HEK293 (cell line): ENCODE measurements around the gene CYCS.

Experiments
- BCL11A ChIP-seq: fragments of 450-650 bp; formaldehyde crosslinking; IDR thresholded peaks from 2 replicates; pipeline ENCODE4 v1.5.1; 2016; ENCODE audit warnings: low read depth, missing biosample characterization, missing genetic modification characterization
- BCL11B ChIP-seq: fragments of 450-650 bp; formaldehyde crosslinking; IDR thresholded peaks from 2 replicates; pipeline ENCODE4 v1.5.1; 2016; ENCODE audit warnings: low read depth, missing biosample characterization, missing genetic modification characterization
- CTCF ChIP-seq: fragments of 450-650 bp; formaldehyde crosslinking; IDR thresholded peaks from 2 replicates; pipeline ENCODE4 v1.5.1; 2016; ENCODE audit warnings: missing biosample characterization, missing genetic modification characterization
- HOXD13 ChIP-seq: sonication (generic); formaldehyde crosslinking; IDR thresholded peaks from 2 replicates; pipeline ENCODE4 v1.8.0; 2022; ENCODE audit warnings: missing genetic modification reagents, borderline replicate concordance
- MYNN ChIP-seq: fragments of 450-650 bp; formaldehyde crosslinking; IDR thresholded peaks from 2 replicates; pipeline ENCODE4 v1.5.1; 2016; ENCODE audit warnings: missing biosample characterization, missing genetic modification characterization, borderline replicate concordance
- OVOL3 ChIP-seq: fragments of 450-650 bp; formaldehyde crosslinking; IDR thresholded peaks from 2 replicates; pipeline ENCODE4 v1.5.1; 2016; ENCODE audit warnings: missing biosample characterization, missing genetic modification characterization
- PBX3 ChIP-seq: sonication (generic); formaldehyde crosslinking; IDR thresholded peaks from 2 replicates; pipeline ENCODE4 v1.8.1; 2022; ENCODE audit warnings: mild to moderate bottlenecking, moderate library complexity, missing genetic modification reagents
- PRDM6 ChIP-seq: fragments of 450-650 bp; formaldehyde crosslinking; IDR thresholded peaks from 2 replicates; pipeline ENCODE4 v1.5.1; 2017; ENCODE audit warnings: missing biosample characterization, missing genetic modification characterization
- SETDB1 ChIP-seq: IDR thresholded peaks from one replicate; pipeline ENCODE4 v1.6.1; 2017; ENCODE audit warnings: mild to moderate bottlenecking, low read length, moderate library complexity, mixed read lengths; ENCODE audit not compliant: insufficient read length
- YY2 ChIP-seq: fragments of 450-650 bp; formaldehyde crosslinking; IDR thresholded peaks from 2 replicates; pipeline ENCODE4 v1.5.1; 2016; ENCODE audit warnings: missing biosample characterization, missing genetic modification characterization
- ZBTB10 ChIP-seq: fragments of 450-650 bp; formaldehyde crosslinking; IDR thresholded peaks from 2 replicates; pipeline ENCODE4 v1.5.1; 2016; ENCODE audit warnings: missing biosample characterization, missing genetic modification characterization
- ZBTB44 ChIP-seq: fragments of 450-650 bp; IDR thresholded peaks from 2 replicates; pipeline ENCODE4 v1.5.1; 2018; ENCODE audit warnings: missing biosample characterization, mild to moderate bottlenecking, missing genetic modification characterization
- ZFHX2 ChIP-seq: fragments of 450-650 bp; formaldehyde crosslinking; conservative IDR thresholded peaks from 2 replicates; pipeline ENCODE4 v1.5.1; 2016; ENCODE audit warnings: missing biosample characterization, missing genetic modification characterization
- ZFP3 ChIP-seq: fragments of 450-650 bp; formaldehyde crosslinking; IDR thresholded peaks from 2 replicates; pipeline ENCODE4 v1.5.1; 2016; ENCODE audit warnings: low read depth, missing biosample characterization, missing genetic modification characterization
- ZNF132 ChIP-seq: fragments of 450-650 bp; formaldehyde crosslinking; IDR thresholded peaks from 2 replicates; pipeline ENCODE4 v1.5.1; 2017; ENCODE audit warnings: missing biosample characterization, missing genetic modification characterization, borderline replicate concordance
- ZNF16 ChIP-seq: fragments of 450-650 bp; formaldehyde crosslinking; IDR thresholded peaks from 2 replicates; pipeline ENCODE4 v1.5.1; 2016; ENCODE audit warnings: low read depth, missing biosample characterization, missing genetic modification characterization
- ZNF202 ChIP-seq: fragments of 450-650 bp; formaldehyde crosslinking; IDR thresholded peaks from 2 replicates; pipeline ENCODE4 v1.5.1; 2016; ENCODE audit warnings: missing biosample characterization, missing genetic modification characterization, borderline replicate concordance
- ZNF221 ChIP-seq: fragments of 450-650 bp; formaldehyde crosslinking; IDR thresholded peaks from 2 replicates; pipeline ENCODE4 v1.5.1; 2017; ENCODE audit warnings: missing biosample characterization, missing genetic modification characterization, borderline replicate concordance
- ZNF24 ChIP-seq: fragments of 450-650 bp; formaldehyde crosslinking; IDR thresholded peaks from 2 replicates; pipeline ENCODE4 v1.5.1; 2016; ENCODE audit warnings: missing biosample characterization, missing genetic modification characterization
- ZNF248 ChIP-seq: fragments of 450-650 bp; formaldehyde crosslinking; IDR thresholded peaks from 2 replicates; pipeline ENCODE4 v1.5.1; 2017; ENCODE audit warnings: missing biosample characterization, missing genetic modification characterization
- ZNF324 ChIP-seq: fragments of 450-650 bp; formaldehyde crosslinking; IDR thresholded peaks from 2 replicates; pipeline ENCODE4 v1.5.1; 2016; ENCODE audit warnings: missing biosample characterization, missing genetic modification characterization
- ZNF362 ChIP-seq: fragments of 450-650 bp; formaldehyde crosslinking; IDR thresholded peaks from 2 replicates; pipeline ENCODE4 v1.5.1; 2016; ENCODE audit warnings: missing biosample characterization, missing genetic modification characterization
- ZNF433 ChIP-seq: fragments of 450-650 bp; formaldehyde crosslinking; IDR thresholded peaks from 2 replicates; pipeline ENCODE4 v1.5.1; 2016; ENCODE audit warnings: missing biosample characterization, missing genetic modification characterization, low read depth
- ZNF501 ChIP-seq: fragments of 450-650 bp; formaldehyde crosslinking; IDR thresholded peaks from 2 replicates; pipeline ENCODE4 v1.5.1; 2016; ENCODE audit warnings: missing biosample characterization, missing genetic modification characterization
- ZNF571 ChIP-seq: fragments of 450-650 bp; formaldehyde crosslinking; IDR thresholded peaks from 2 replicates; pipeline ENCODE4 v1.5.0; 2017; ENCODE audit warnings: missing biosample characterization, missing genetic modification characterization
- ZNF610 ChIP-seq: fragments of 450-650 bp; formaldehyde crosslinking; IDR thresholded peaks from 2 replicates; pipeline ENCODE4 v1.5.1; 2016; ENCODE audit warnings: missing biosample characterization, missing genetic modification characterization, borderline replicate concordance
- ZNF621 ChIP-seq: fragments of 450-650 bp; formaldehyde crosslinking; IDR thresholded peaks from 2 replicates; pipeline ENCODE4 v1.5.1; 2017; ENCODE audit warnings: missing biosample characterization, missing genetic modification characterization
- ZNF747 ChIP-seq: fragments of 450-650 bp; formaldehyde crosslinking; IDR thresholded peaks from 2 replicates; pipeline ENCODE4 v1.5.1; 2016; ENCODE audit warnings: missing biosample characterization, missing genetic modification characterization
- ZNF768 ChIP-seq: fragments of 450-650 bp; formaldehyde crosslinking; IDR thresholded peaks from 2 replicates; pipeline ENCODE4 v1.5.1; 2018; ENCODE audit warnings: missing biosample characterization, mild to moderate bottlenecking, missing genetic modification characterization
- ZNF777 ChIP-seq: fragments of 450-650 bp; formaldehyde crosslinking; IDR thresholded peaks from 2 replicates; pipeline ENCODE4 v1.5.1; 2017; ENCODE audit warnings: missing biosample characterization, missing genetic modification characterization, borderline replicate concordance

Gene CYCS

GRCh38 chr7:25125137-25125946, at the start of gene CYCS (continued):
- TF ChIP-seq ZBTB44 (no peak), SETDB1 (peak; percentile 42), ZNF610 (no peak), BCL11A (tag by site-specific recombination) (no peak), MYNN (tag by site-specific recombination) (no peak), ZFHX2 (tag by site-specific recombination) (no peak), ZNF501 (tag by site-specific recombination) (0 out of 2 replicates have a peak, but pooled peaks have one; percentile 30), ZNF221 (tag by site-specific recombination) (no peak), ZNF24 (tag by site-specific recombination) (no peak), PRDM6 (tag by site-specific recombination) (no peak), ZNF433 (tag by site-specific recombination) (no peak), ZNF777 (no peak), YY2 (tag by site-specific recombination) (no peak), ZFP3 (no peak; the same call in 1 of the 2 replicates), CTCF (tag by site-specific recombination) (0 out of 2 replicates have a peak, but pooled peaks have one; percentile 9), ZNF132 (no peak), ZNF362 (tag by site-specific recombination) (no peak), HOXD13 (CRISPR knock-in tag) (0 out of 2 replicates have a peak, but pooled peaks have one; percentile 29), ZNF248 (no peak), BCL11B (tag by site-specific recombination) (no peak), ZNF202 (tag by site-specific recombination) (no peak), ZNF16 (no peak), OVOL3 (tag by site-specific recombination) (no peak), ZNF621 (tag by site-specific recombination) (no peak), ZNF571 (tag by site-specific recombination) (no peak), PBX3 (CRISPR knock-in tag) (no peak), ZNF324 (tag by site-specific recombination) (peak; percentile 75; the same call in 1 of the 2 replicates), ZNF768 (tag by site-specific recombination) (no peak), ZNF747 (tag by site-specific recombination) (no peak), ZBTB10 (tag by site-specific recombination) (peak; percentile 64; the same call in 1 of the 2 replicates)
